Measurements from ENCODE around the gene PLAC8.
"Not testable (repeated sequence)": the region's sequence is repeated elsewhere in the genome, so short reads cannot be mapped to it uniquely, and the experiment has no call there.

Gene PLAC8

GRCh38 chr4:83071116-83071515 lies 43.4 kb downstream of the PLAC8 start:
- H3K4me1 Mint-ChIP-seq (ENCODE audit: low read depth), result peaks cover 12% of the 10 kb centered on the region
- H3K9me3 Mint-ChIP-seq, result no peaks in the 10 kb centered on the region
- H3K27me3 Mint-ChIP-seq (ENCODE audit: low read depth), result no peaks in the 10 kb centered on the region
- no peak overlapping the region for H3K27ac Mint-ChIP-seq
- DNase-seq (ENCODE audit: low spot score), result no peak
- peaks cover 47% of the 10 kb centered on the region for H3K36me3 Mint-ChIP-seq (ENCODE audit: low read depth)
- no peak overlapping the region for H3K4me3 Mint-ChIP-seq

GRCh38 chr4:83067058-83067639 lies 47.4 kb downstream of the PLAC8 start:
- Mint-ChIP-seq H3K4me1 (ENCODE audit: low read depth) (peaks cover 6% of the 10 kb centered on the region), H3K36me3 (ENCODE audit: low read depth) (peaks cover 42% of the 10 kb centered on the region), H3K9me3 (no peaks in the 10 kb centered on the region), H3K4me3 (no peak overlapping the region), H3K27ac (no peak overlapping the region), H3K27me3 (ENCODE audit: low read depth) (no peaks in the 10 kb centered on the region)
- no peak for DNase-seq (ENCODE audit: low spot score)

- H3K27me3 Mint-ChIP-seq (ENCODE audit: low read depth), result no peaks in the 10 kb centered on the region
Observed at GRCh38 chr4:83065266-83065665, 49.3 kb downstream of the PLAC8 start.

GRCh38 chr4:83062739-83063138 lies 51.8 kb downstream of the PLAC8 start:
- no peaks in the 10 kb centered on the region for H3K9me3 Mint-ChIP-seq
- H3K27me3 Mint-ChIP-seq (ENCODE audit: low read depth), result no peaks in the 10 kb centered on the region
- H3K36me3 Mint-ChIP-seq (ENCODE audit: low read depth), result peaks cover 37% of the 10 kb centered on the region
- no peak for DNase-seq (ENCODE audit: low spot score)
- H3K27ac Mint-ChIP-seq, result no peak overlapping the region
- H3K4me1 Mint-ChIP-seq (ENCODE audit: low read depth), result peaks cover 2% of the 10 kb centered on the region
- no peak overlapping the region for H3K4me3 Mint-ChIP-seq

More at GRCh38 chr4:83065266-83065665, 49.3 kb downstream of the PLAC8 start:
- Mint-ChIP-seq H3K4me3 (no peak overlapping the region), H3K9me3 (no peaks in the 10 kb centered on the region), H3K27ac (peak overlapping the region; percentile 3), H3K4me1 (ENCODE audit: low read depth) (peaks cover 3% of the 10 kb centered on the region), H3K36me3 (ENCODE audit: low read depth) (peaks cover 48% of the 10 kb centered on the region)
- DNase-seq (ENCODE audit: low spot score), result no peak

GRCh38 chr4:83054928-83055327 lies 59.6 kb downstream of the PLAC8 start:
- H3K36me3 Mint-ChIP-seq (ENCODE audit: low read depth), result peaks cover 31% of the 10 kb centered on the region
- no peaks in the 10 kb centered on the region for H3K4me1 Mint-ChIP-seq (ENCODE audit: low read depth)
- H3K27me3 Mint-ChIP-seq (ENCODE audit: low read depth), result no peaks in the 10 kb centered on the region
- H3K9me3 Mint-ChIP-seq, result no peaks in the 10 kb centered on the region
- no peak overlapping the region for H3K27ac Mint-ChIP-seq
- DNase-seq (ENCODE audit: low spot score), result no peak
- H3K4me3 Mint-ChIP-seq, result no peak overlapping the region

- not testable (repeated sequence) for H3K27me3 Mint-ChIP-seq (ENCODE audit: low read depth); DNase-seq (ENCODE audit: low spot score); H3K9me3 Mint-ChIP-seq; H3K4me3 Mint-ChIP-seq; H3K4me1 Mint-ChIP-seq (ENCODE audit: low read depth); H3K27ac Mint-ChIP-seq
- peaks cover 23% of the 10 kb centered on the region for H3K36me3 Mint-ChIP-seq (ENCODE audit: low read depth)
Observed at GRCh38 chr4:83048781-83049180, 65.7 kb downstream of the PLAC8 start.

GRCh38 chr4:83046693-83047473 lies 67.6 kb downstream of the PLAC8 start:
- Mint-ChIP-seq H3K9me3 (no peaks in the 10 kb centered on the region), H3K36me3 (ENCODE audit: low read depth) (peaks cover 21% of the 10 kb centered on the region), H3K27me3 (ENCODE audit: low read depth) (no peaks in the 10 kb centered on the region), H3K27ac (no peak overlapping the region), H3K4me1 (ENCODE audit: low read depth) (peaks cover 7% of the 10 kb centered on the region), H3K4me3 (no peak overlapping the region)
- DNase-seq (ENCODE audit: low spot score), result no peak

GRCh38 chr4:83043801-83044407 lies 70.6 kb downstream of the PLAC8 start:
- Mint-ChIP-seq H3K4me3 (no peak overlapping the region), H3K27ac (no peak overlapping the region), H3K4me1 (ENCODE audit: low read depth) (peaks cover 18% of the 10 kb centered on the region), H3K36me3 (ENCODE audit: low read depth) (peaks cover 12% of the 10 kb centered on the region), H3K27me3 (ENCODE audit: low read depth) (no peaks in the 10 kb centered on the region), H3K9me3 (no peaks in the 10 kb centered on the region)
- no peak for DNase-seq (ENCODE audit: low spot score)

GRCh38 chr4:83043157-83043556 lies 71.4 kb downstream of the PLAC8 start:
- not testable (repeated sequence) for H3K27ac Mint-ChIP-seq
- peaks cover 22% of the 10 kb centered on the region for H3K4me1 Mint-ChIP-seq (ENCODE audit: low read depth)
- H3K36me3 Mint-ChIP-seq (ENCODE audit: low read depth), result peaks cover 12% of the 10 kb centered on the region

GRCh38 chr4:83040269-83040668 lies 74.3 kb downstream of the PLAC8 start:
- DNase-seq (ENCODE audit: low spot score), result no peak
- Mint-ChIP-seq H3K36me3 (ENCODE audit: low read depth) (peaks cover 12% of the 10 kb centered on the region), H3K27ac (no peak overlapping the region), H3K27me3 (ENCODE audit: low read depth) (no peaks in the 10 kb centered on the region), H3K4me3 (no peak overlapping the region), H3K9me3 (no peaks in the 10 kb centered on the region), H3K4me1 (ENCODE audit: low read depth) (peaks cover 41% of the 10 kb centered on the region)

More at GRCh38 chr4:83043157-83043556, 71.4 kb downstream of the PLAC8 start:
- H3K9me3 Mint-ChIP-seq; H3K4me3 Mint-ChIP-seq; DNase-seq (ENCODE audit: low spot score); H3K27me3 Mint-ChIP-seq (ENCODE audit: low read depth): not testable (repeated sequence)
